Glutamatergic neuron (in vitro differentiated cells): ENCODE measurements around the gene C22orf42. TPM values are rescaled to one million over a fixed set of nuclear protein-coding genes. Genes with fewer than 3 reads are reported as not detected.
"Not testable (repeated sequence)": the region's sequence is repeated elsewhere in the genome, so short reads cannot be mapped to it uniquely, and the experiment has no call there.

Source experiments
- DNase-seq: peaks from one replicate; pipeline ENCODE4 v3.0.0; 2022
- H3K27ac Mint-ChIP-seq: one replicate; pipeline ENCODE4 v1.8.0; 2020; ENCODE audit warnings: mild to moderate bottlenecking, mixed read lengths, inconsistent platforms; ENCODE audit not compliant: unreplicated experiment
- H3K27me3 Mint-ChIP-seq: one replicate; pipeline ENCODE4 v1.8.0; 2020; ENCODE audit warnings: mild to moderate bottlenecking, moderate library complexity, mixed read lengths, inconsistent platforms; ENCODE audit not compliant: unreplicated experiment
- H3K36me3 Mint-ChIP-seq: one replicate; pipeline ENCODE4 v1.8.0; 2020; ENCODE audit warnings: mild to moderate bottlenecking, mixed read lengths, inconsistent platforms; ENCODE audit not compliant: unreplicated experiment
- H3K4me1 Mint-ChIP-seq: one replicate; pipeline ENCODE4 v1.8.0; 2020; ENCODE audit warnings: mild to moderate bottlenecking, low read depth, mixed read lengths, inconsistent platforms; ENCODE audit not compliant: unreplicated experiment
- H3K4me3 Mint-ChIP-seq: one replicate; pipeline ENCODE4 v1.8.0; 2020; ENCODE audit warnings: mild to moderate bottlenecking, mixed read lengths, inconsistent platforms; ENCODE audit not compliant: unreplicated experiment
- H3K9me3 Mint-ChIP-seq: one replicate; pipeline ENCODE4 v1.8.0; 2020; ENCODE audit warnings: mild to moderate bottlenecking, moderate library complexity, mixed read lengths, inconsistent platforms; ENCODE audit not compliant: unreplicated experiment
- total RNA-seq: library from RNA; stranded (reverse); fragmentation: NEBNext Ultra II Directional; extraction: Animal tissue kit (Norgen Biotek cat#: 25700); gene quantifications from one replicate; pipeline ENCODE4 v1.2.1, GENCODE V29; 2021; ENCODE audit not compliant: unreplicated experiment
- TF ChIP-seq, protein P1 (sequence below): fragments of 200-600 bp; sonication (generic); IDR thresholded peaks from one replicate; pipeline ENCODE4 v1.5.0; 2021; ENCODE audit not compliant: partially characterized antibody, unreplicated experiment

The C22orf42 gene
- total RNA-seq, 1 donor from 2014 or later: not detected

DNA sequence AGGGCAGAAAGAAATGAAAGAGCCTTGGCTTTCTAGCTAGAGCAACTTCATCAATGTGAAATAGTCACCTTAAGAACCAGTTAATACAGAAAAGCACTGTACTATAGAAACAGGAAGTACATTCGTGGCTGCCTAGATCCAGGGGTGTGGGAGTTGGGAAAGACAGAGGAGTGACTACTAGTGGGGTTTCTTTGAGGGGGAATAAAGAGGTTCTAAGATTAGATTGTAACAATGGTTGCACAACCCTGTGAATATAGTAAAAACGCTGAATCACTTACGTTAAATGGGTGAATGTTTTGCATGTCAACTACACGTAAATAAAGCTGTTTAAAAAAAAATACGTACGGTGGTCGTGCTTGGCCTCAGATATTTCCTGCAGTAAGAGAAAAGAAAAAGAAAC is 8.5 kb downstream of the C22orf42 start:
- DNase-seq, H3K4me3 Mint-ChIP-seq, H3K27me3 Mint-ChIP-seq, H3K36me3 Mint-ChIP-seq, H3K27ac Mint-ChIP-seq, H3K4me1 Mint-ChIP-seq, H3K9me3 Mint-ChIP-seq: not testable (repeated sequence)

DNA sequence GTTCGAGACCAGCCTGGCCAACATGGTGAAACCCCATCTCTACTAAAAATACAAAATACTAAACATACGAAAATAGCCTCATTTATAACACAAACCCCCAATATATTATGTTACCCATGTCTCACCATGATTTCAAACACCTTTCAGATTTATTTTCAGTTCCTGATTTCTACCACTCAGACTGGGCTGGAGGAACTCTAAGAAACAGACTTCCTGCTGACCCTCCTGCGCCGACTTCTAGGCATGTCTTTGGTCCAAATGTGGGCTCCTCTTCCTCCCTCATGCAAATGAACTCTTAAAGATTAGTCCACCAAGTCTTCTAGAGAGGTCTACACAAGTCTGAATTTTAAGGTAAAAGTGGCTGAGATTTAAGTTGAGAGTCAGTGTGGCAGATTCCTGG is 10.7 kb downstream of the C22orf42 start:
- H3K4me1 Mint-ChIP-seq, H3K4me3 Mint-ChIP-seq, H3K27ac Mint-ChIP-seq, DNase-seq, H3K9me3 Mint-ChIP-seq, H3K27me3 Mint-ChIP-seq, H3K36me3 Mint-ChIP-seq: not testable (repeated sequence)

DNA sequence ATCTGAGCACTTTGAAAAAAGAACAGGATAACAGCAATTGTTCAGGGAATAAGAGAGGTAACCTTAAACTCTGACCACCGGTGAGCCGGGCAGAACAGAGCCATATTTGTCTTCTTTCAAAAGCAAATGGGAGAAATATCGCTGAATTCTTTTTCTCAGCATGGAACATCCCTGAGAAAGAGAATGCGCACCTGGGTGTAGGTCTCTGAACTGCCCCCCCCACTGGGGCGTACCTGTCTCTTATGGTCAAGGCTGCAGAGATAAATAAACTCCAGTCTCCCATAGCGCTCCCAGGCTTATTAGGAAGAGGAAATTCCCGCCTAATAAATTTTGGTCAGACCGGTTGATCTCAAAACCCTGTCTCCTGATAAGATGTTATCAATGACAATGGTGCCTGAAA is 12.0 kb downstream of the C22orf42 start:
- not testable (repeated sequence) for H3K4me3 Mint-ChIP-seq, H3K4me1 Mint-ChIP-seq, H3K27me3 Mint-ChIP-seq, H3K36me3 Mint-ChIP-seq, H3K9me3 Mint-ChIP-seq, DNase-seq, H3K27ac Mint-ChIP-seq

DNA sequence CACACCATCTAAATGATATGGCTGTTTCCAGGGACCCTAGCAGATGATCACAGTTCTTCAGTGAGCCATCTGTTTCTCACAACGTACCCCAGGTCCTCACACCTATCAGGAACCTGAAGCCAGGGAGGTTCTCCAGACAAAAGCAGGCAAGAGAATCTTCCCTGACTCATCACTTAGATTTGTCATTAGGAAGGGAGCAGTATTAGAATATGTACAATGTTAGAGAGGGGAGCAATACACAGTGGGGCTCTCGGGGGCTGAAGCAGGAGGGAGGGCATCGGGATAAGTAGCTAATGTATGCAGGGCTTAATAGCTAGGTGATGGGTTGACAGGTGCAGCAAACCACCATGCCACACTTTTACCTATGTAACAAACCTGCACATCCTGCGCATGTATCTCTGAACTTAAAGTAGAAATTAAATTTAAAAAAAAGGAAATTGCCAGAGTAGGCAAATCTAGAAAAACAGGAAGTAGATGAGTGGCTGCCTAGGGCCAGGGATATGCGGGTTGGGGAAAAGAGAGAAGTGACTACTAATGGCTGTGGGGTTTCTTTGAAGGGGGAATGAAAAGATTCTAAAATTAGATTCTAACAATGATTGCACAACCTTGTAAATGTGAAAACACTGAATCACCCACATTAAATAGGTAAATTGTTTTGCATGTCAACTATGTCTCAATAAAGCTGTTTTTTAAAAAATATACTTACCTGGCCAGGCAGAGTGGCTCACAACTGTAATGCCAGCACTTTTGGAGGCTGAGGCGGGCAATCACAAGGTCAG is 14.4 kb downstream of the C22orf42 start:
- TF ChIP-seq, protein P1, sequence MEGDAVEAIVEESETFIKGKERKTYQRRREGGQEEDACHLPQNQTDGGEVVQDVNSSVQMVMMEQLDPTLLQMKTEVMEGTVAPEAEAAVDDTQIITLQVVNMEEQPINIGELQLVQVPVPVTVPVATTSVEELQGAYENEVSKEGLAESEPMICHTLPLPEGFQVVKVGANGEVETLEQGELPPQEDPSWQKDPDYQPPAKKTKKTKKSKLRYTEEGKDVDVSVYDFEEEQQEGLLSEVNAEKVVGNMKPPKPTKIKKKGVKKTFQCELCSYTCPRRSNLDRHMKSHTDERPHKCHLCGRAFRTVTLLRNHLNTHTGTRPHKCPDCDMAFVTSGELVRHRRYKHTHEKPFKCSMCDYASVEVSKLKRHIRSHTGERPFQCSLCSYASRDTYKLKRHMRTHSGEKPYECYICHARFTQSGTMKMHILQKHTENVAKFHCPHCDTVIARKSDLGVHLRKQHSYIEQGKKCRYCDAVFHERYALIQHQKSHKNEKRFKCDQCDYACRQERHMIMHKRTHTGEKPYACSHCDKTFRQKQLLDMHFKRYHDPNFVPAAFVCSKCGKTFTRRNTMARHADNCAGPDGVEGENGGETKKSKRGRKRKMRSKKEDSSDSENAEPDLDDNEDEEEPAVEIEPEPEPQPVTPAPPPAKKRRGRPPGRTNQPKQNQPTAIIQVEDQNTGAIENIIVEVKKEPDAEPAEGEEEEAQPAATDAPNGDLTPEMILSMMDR: no peak
- no peak for DNase-seq
- no peaks in the 10 kb centered on the region for H3K9me3 Mint-ChIP-seq
- no peak overlapping the region for H3K27ac Mint-ChIP-seq
- H3K27me3 Mint-ChIP-seq: peaks cover 4% of the 10 kb centered on the region
- H3K4me3 Mint-ChIP-seq: no peak overlapping the region
- H3K4me1 Mint-ChIP-seq: no peaks in the 10 kb centered on the region
- peaks cover 4% of the 10 kb centered on the region for H3K36me3 Mint-ChIP-seq

DNA sequence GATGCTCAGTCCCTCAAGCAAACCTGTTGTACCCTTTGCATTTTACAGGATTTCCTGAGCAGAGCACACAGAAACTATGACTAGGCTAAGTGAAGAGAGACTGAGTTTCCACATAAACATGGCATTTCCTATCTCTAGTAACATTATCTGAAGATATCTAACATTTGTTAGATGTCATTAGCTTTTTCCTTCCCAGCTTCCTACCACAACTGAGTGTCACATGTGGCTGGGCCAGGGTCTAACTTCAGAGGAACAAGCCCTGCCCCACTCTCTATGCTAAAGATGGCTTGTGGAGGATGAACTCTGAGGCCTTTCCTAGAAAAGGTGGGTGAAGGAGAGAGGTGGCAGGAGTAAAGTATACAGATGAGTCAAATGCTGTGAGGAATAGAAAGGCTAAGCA is 16.5 kb downstream of the C22orf42 start:
- Mint-ChIP-seq H3K27ac (no peak overlapping the region), H3K9me3 (no peaks in the 10 kb centered on the region), H3K4me3 (no peak overlapping the region), H3K4me1 (no peaks in the 10 kb centered on the region), H3K27me3 (peaks cover 4% of the 10 kb centered on the region), H3K36me3 (peaks cover 3% of the 10 kb centered on the region)
- DNase-seq: no peak
- TF ChIP-seq, protein P1: no peak

DNA sequence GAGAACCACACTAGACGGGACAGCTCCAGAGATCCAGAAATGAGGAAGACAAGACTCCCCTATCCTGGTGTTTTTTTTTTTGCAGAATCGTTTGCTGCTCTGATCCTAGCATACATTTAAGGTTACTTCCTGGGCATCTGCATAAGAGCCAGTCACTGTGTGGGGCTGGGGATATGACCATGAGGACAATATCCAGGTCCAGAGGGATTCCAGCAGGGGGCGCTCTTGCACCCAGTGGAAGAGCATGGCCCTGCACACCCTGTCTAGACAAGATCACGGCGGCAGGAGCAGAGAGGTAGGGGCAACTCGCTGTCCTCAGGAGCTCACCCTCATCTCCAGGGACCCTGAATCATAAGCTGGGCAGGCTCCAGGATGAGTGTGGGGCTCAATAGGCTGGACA is 18.4 kb downstream of the C22orf42 start:
- H3K27me3 Mint-ChIP-seq, H3K27ac Mint-ChIP-seq, DNase-seq, H3K9me3 Mint-ChIP-seq, H3K36me3 Mint-ChIP-seq, H3K4me3 Mint-ChIP-seq, H3K4me1 Mint-ChIP-seq: not testable (repeated sequence)
- TF ChIP-seq, protein P1: peak; percentile 60

DNA sequence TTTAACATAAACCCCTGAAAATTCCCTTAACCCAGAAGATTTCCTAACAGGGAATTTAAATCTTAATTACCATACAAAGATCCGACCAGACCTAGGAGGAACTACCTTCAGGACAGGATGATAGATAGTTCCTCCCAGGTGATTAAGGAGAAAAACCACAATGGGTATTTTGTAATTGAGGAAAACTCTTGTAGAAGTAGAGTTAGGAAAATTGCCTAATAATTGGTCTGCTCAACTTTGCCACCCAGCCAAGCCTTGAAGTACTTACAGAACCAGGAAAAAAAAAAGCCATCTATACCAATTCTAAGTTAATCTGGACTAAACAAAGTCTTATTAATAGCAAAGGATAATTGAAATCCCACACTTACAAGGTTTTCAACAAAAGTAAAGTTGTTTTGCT is 20.5 kb downstream of the C22orf42 start:
- H3K27ac Mint-ChIP-seq, H3K36me3 Mint-ChIP-seq: not testable (repeated sequence)

DNA sequence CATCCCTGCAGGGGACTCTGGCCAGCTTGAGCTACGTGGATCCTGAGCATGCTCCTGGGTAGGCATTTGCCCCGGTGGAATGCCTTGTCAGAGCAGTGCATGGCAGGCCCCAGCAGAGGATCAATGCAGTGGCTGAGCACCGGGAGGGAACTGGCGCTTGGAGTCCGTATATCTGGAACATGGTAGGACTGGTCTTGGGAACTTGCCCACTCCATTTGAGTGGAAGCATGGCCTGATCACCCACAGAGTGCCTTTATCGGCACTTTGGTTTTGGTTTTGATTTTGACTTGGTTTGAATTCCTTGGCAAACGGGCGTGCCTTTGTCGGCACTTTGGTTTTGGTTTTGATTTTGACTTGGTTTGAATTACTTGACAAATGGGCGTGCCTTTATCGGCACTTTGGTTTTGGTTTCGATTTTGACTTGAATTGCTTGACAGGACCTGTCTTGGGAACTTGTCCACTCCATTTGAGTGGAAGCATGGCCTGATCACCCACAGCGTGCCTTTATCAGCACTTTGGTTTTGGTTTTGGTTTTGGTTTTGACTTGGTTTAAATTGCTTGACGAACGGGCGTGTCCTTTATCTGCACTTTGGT is 21.3 kb downstream of the C22orf42 start:
- not testable (repeated sequence) for H3K4me1 Mint-ChIP-seq, H3K27ac Mint-ChIP-seq

More for the DNA sequence above, 20.5 kb downstream of the C22orf42 start:
- not testable (repeated sequence) for H3K4me1 Mint-ChIP-seq, H3K4me3 Mint-ChIP-seq, DNase-seq, H3K27me3 Mint-ChIP-seq, H3K9me3 Mint-ChIP-seq

DNA sequence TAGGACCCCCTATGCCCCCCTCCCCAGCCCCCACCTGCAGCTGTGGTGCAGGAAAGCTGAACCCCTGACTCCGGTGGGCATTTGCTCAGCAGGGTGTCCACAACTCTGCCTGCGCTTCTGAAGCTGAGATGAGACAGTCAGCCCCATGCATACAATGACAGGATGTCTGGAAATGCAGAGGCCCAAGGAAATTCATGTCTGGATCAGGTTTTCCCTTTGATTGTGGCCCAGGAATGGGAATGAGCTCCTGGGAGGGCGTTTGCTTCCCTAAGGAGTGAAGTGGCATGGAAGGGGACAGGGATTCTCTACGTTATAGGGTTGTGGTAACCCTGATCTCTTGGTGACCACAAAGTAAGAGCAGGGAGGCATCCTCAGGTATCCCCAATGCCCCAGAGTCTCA is 22.2 kb downstream of the C22orf42 start:
- H3K9me3 Mint-ChIP-seq, H3K27ac Mint-ChIP-seq, H3K4me3 Mint-ChIP-seq, H3K36me3 Mint-ChIP-seq, DNase-seq, H3K4me1 Mint-ChIP-seq, H3K27me3 Mint-ChIP-seq: not testable (repeated sequence)

More for the DNA sequence above, 21.3 kb downstream of the C22orf42 start:
- not testable (repeated sequence) for DNase-seq, H3K27me3 Mint-ChIP-seq, H3K36me3 Mint-ChIP-seq, H3K4me3 Mint-ChIP-seq, H3K9me3 Mint-ChIP-seq
